Activated naive CD4-positive, alpha-beta T cell treated with anti-CD3 and anti-CD28 coated beads, Interleukin-2, amount 50 U/mL, for 72 hours (primary cell): ENCODE results near the gene PLCB1. TPM values are rescaled to one million over a fixed set of nuclear protein-coding genes. Genes with fewer than 3 reads are reported as not detected.
"Not testable (repeated sequence)": the region's sequence is repeated elsewhere in the genome, so short reads cannot be mapped to it uniquely, and the experiment has no call there.

Experiments
- ATAC-seq, 2 donors: fragments of 150-1000 bp; cut with Tn5 transposase; 2 replicates each; pipeline ENCODE4 v1.10.0; 2021; ENCODE audit warnings: mild to moderate bottlenecking in 2 of 2, moderate library complexity in 2 of 2
- DNase-seq, 2 donors: peaks; one replicate each; pipeline ENCODE4 v3.0.0; 2021 to 2022; ENCODE audit warnings: low spot score in 2 of 2
- H3K27ac Mint-ChIP-seq, 2 donors: one replicate each; pipeline ENCODE4 v1.8.0; 2022; ENCODE audit warnings: mild to moderate bottlenecking in 2 of 2, mixed read lengths in 2 of 2
- H3K36me3 Mint-ChIP-seq, 2 donors: one replicate each; pipeline ENCODE4 v1.8.0; 2022; ENCODE audit warnings: mixed read lengths in 2 of 2
- H3K9me3 Mint-ChIP-seq, 2 donors: one replicate each; pipeline ENCODE4 v1.8.0; 2022; ENCODE audit warnings: mixed read lengths in 2 of 2
- total RNA-seq, 2 donors: library from RNA; stranded (reverse); gene quantifications; one replicate each; pipeline ENCODE4 v1.2.3, GENCODE V29; 2022

Gene PLCB1
- total RNA-seq, 2 donors from 2014 or later: 0.56 to 2.1 TPM

GRCh38 chr20:8464368-8464767 is 332.3 kb downstream of the PLCB1 start:
- Mint-ChIP-seq H3K27ac (peak overlapping the region in 1 of 2 donors; percentile 25), H3K9me3 (peaks cover 5 to 11% of the 10 kb centered on the region in 2 donors), H3K36me3 (peaks cover 0 to 9% of the 10 kb centered on the region in 2 donors)
- ATAC-seq: no peak
- DNase-seq: no peak

- H3K36me3 Mint-ChIP-seq, H3K27ac Mint-ChIP-seq, ATAC-seq, DNase-seq: not testable (repeated sequence)
- peaks cover 5 to 11% of the 10 kb centered on the region in 2 donors for H3K9me3 Mint-ChIP-seq
These were observed 334.7 kb downstream of the PLCB1 start for GRCh38 chr20:8466781-8467180.

- no peaks in the 10 kb centered on the region for H3K9me3 Mint-ChIP-seq
- no peak overlapping the region for H3K27ac Mint-ChIP-seq
- peaks cover 0 to 5% of the 10 kb centered on the region in 2 donors for H3K36me3 Mint-ChIP-seq
- DNase-seq (no peak), ATAC-seq (no peak)
These were observed 338.1 kb downstream of the PLCB1 start for GRCh38 chr20:8470156-8470555.

- ATAC-seq: no peak
- DNase-seq: no peak
These were observed 339.4 kb downstream of the PLCB1 start for GRCh38 chr20:8471465-8471864.

GRCh38 chr20:8473459-8473858 is 341.4 kb downstream of the PLCB1 start:
- Mint-ChIP-seq H3K36me3 (no peaks in the 10 kb centered on the region), H3K27ac (no peak overlapping the region), H3K9me3 (no peaks in the 10 kb centered on the region)
- no peak for DNase-seq
- no peak for ATAC-seq

More at GRCh38 chr20:8471465-8471864, 339.4 kb downstream of the PLCB1 start:
- Mint-ChIP-seq H3K27ac (no peak overlapping the region), H3K9me3 (no peaks in the 10 kb centered on the region), H3K36me3 (no peaks in the 10 kb centered on the region)

- Mint-ChIP-seq H3K36me3 (no peaks in the 10 kb centered on the region), H3K9me3 (no peaks in the 10 kb centered on the region), H3K27ac (no peak overlapping the region)
- no peak for DNase-seq
- no peak for ATAC-seq
These were observed 342.1 kb downstream of the PLCB1 start for GRCh38 chr20:8474027-8474668.

GRCh38 chr20:8476021-8476420 is 344.0 kb downstream of the PLCB1 start:
- no peak for DNase-seq
- no peaks in the 10 kb centered on the region for H3K9me3 Mint-ChIP-seq
- no peaks in the 10 kb centered on the region for H3K36me3 Mint-ChIP-seq
- no peak overlapping the region for H3K27ac Mint-ChIP-seq
- ATAC-seq: no peak

- ATAC-seq (no peak), DNase-seq (no peak)
- Mint-ChIP-seq H3K27ac (no peak overlapping the region), H3K9me3 (peaks cover 0 to under 1% of the 10 kb centered on the region in 2 donors), H3K36me3 (no peaks in the 10 kb centered on the region)
These were observed 348.5 kb downstream of the PLCB1 start for GRCh38 chr20:8480597-8480996.

- Mint-ChIP-seq H3K9me3 (peaks cover 0 to 3% of the 10 kb centered on the region in 2 donors), H3K27ac (no peak overlapping the region), H3K36me3 (no peaks in the 10 kb centered on the region)
- ATAC-seq (no peak), DNase-seq (no peak)
These were observed 355.6 kb downstream of the PLCB1 start for GRCh38 chr20:8487696-8488095.

- ATAC-seq (no peak), DNase-seq (no peak)
- Mint-ChIP-seq H3K36me3 (no peaks in the 10 kb centered on the region), H3K27ac (no peak overlapping the region), H3K9me3 (peaks cover 0 to 3% of the 10 kb centered on the region in 2 donors)
These were observed 357.2 kb downstream of the PLCB1 start for GRCh38 chr20:8489094-8489883.

GRCh38 chr20:8490076-8490830 is 358.2 kb downstream of the PLCB1 start:
- peak in 1 of 2 donors; percentile 48 for ATAC-seq
- no peak for DNase-seq
- H3K36me3 Mint-ChIP-seq: no peaks in the 10 kb centered on the region
- peaks cover 0 to 3% of the 10 kb centered on the region in 2 donors for H3K9me3 Mint-ChIP-seq
- no peak overlapping the region for H3K27ac Mint-ChIP-seq

GRCh38 chr20:8492173-8492572 is 360.1 kb downstream of the PLCB1 start:
- H3K27ac Mint-ChIP-seq: no peak overlapping the region
- H3K9me3 Mint-ChIP-seq: no peaks in the 10 kb centered on the region
- DNase-seq (no peak), ATAC-seq (no peak)
- H3K36me3 Mint-ChIP-seq: no peaks in the 10 kb centered on the region

GRCh38 chr20:8498571-8498970 is 366.5 kb downstream of the PLCB1 start:
- Mint-ChIP-seq H3K27ac (no peak overlapping the region), H3K9me3 (no peaks in the 10 kb centered on the region), H3K36me3 (no peaks in the 10 kb centered on the region)
- no peak for ATAC-seq
- no peak for DNase-seq

- ATAC-seq: no peak
- H3K27ac Mint-ChIP-seq: no peak overlapping the region
- no peak for DNase-seq
- no peaks in the 10 kb centered on the region for H3K36me3 Mint-ChIP-seq
- peaks cover 4 to 8% of the 10 kb centered on the region in 2 donors for H3K9me3 Mint-ChIP-seq
These were observed 372.0 kb downstream of the PLCB1 start for GRCh38 chr20:8504030-8504429.

- peaks cover 4 to 8% of the 10 kb centered on the region in 2 donors for H3K9me3 Mint-ChIP-seq
- H3K27ac Mint-ChIP-seq: no peak overlapping the region
- DNase-seq (no peak), ATAC-seq (no peak)
- no peaks in the 10 kb centered on the region for H3K36me3 Mint-ChIP-seq
These were observed 373.6 kb downstream of the PLCB1 start for GRCh38 chr20:8505476-8506200.

- Mint-ChIP-seq H3K36me3 (no peaks in the 10 kb centered on the region), H3K27ac (no peak overlapping the region), H3K9me3 (peaks cover 4 to 8% of the 10 kb centered on the region in 2 donors)
- DNase-seq (no peak), ATAC-seq (no peak)
These were observed 375.2 kb downstream of the PLCB1 start for GRCh38 chr20:8507231-8507630.
